OCI-LY3 (cell line): ENCODE measurements around the gene EIPR1.

ENCODE experiments used
- H2AFZ ChIP-seq: fragments of 200-600, 300-600 bp; shearing (Covaris generic); 2 replicates; pipeline ENCODE4 v1.6.0; 2014; ENCODE audit warnings: antibody characterized with exemption, low read depth, low read length
- H3K27ac ChIP-seq: fragments of 200-600, 300-600 bp; sonication (generic); 2 replicates; pipeline ENCODE4 v1.5.1; 2014; ENCODE audit warnings: mild to moderate bottlenecking, low read length, moderate library complexity, mixed read lengths
- H3K27me3 ChIP-seq: fragments of 200-600, 300-600 bp; sonication (generic); 2 replicates; pipeline ENCODE4 v1.6.1; 2014; ENCODE audit warnings: low read depth, low read length, mixed read lengths
- H3K36me3 ChIP-seq: fragments of 200-600, 300-600 bp; sonication (generic); replicated peaks from 2 replicates; pipeline ENCODE3; 2014; ENCODE audit warnings: low read depth, low read length, mixed read lengths
- H3K4me1 ChIP-seq: fragments of 300-600, 200-600 bp; sonication (generic); 2 replicates; pipeline ENCODE4 v1.6.1; 2014; ENCODE audit warnings: low read length, mixed read lengths
- H3K4me2 ChIP-seq: fragments of 200-600, 300-600 bp; sonication (generic); 2 replicates; pipeline ENCODE4 v1.6.1; 2014; ENCODE audit warnings: low read length, mixed read lengths
- H3K4me3 ChIP-seq: fragments of 300-600, 200-600 bp; sonication (generic); 2 replicates; pipeline ENCODE4 v1.5.1; 2014; ENCODE audit warnings: antibody characterized with exemption, mild to moderate bottlenecking, low read length, moderate library complexity
- H3K79me2 ChIP-seq: fragments of 300-600, 200-600 bp; shearing (Covaris generic); 2 replicates; pipeline ENCODE4 v1.6.1; 2014; ENCODE audit warnings: mild to moderate bottlenecking, low read length, mixed read lengths
- H3K9ac ChIP-seq: fragments of 300-600, 200-600 bp; shearing (Covaris generic); 2 replicates; pipeline ENCODE4 v1.6.0; 2014; ENCODE audit warnings: mild to moderate bottlenecking, low read length, moderate library complexity
- H3K9me3 ChIP-seq: fragments of 200-600, 300-600 bp; shearing (Covaris generic); 2 replicates; pipeline ENCODE4 v1.6.1; 2014; ENCODE audit warnings: low read length, mixed read lengths; ENCODE audit not compliant: insufficient read depth
- H4K20me1 ChIP-seq: fragments of 200-600, 300-600 bp; sonication (generic); 2 replicates; pipeline ENCODE4 v1.6.1; 2016; ENCODE audit warnings: low read length, mixed read lengths; ENCODE audit not compliant: insufficient read depth
- EZH2phosphoT487 ChIP-seq: fragments of 200-600 bp; shearing (Covaris generic); IDR thresholded peaks from 2 replicates; pipeline ENCODE4 v1.6.1; 2018; ENCODE audit warnings: antibody characterized with exemption, mixed run types, low read depth
- TF ChIP-seq, protein P1 (sequence below): fragments of 200-600, 300-600 bp; sonication (generic); IDR thresholded peaks from 2 replicates; pipeline ENCODE4 v1.5.1; 2014; ENCODE audit warnings: antibody characterized with exemption, low read length, low read depth

Gene EIPR1

DNA sequence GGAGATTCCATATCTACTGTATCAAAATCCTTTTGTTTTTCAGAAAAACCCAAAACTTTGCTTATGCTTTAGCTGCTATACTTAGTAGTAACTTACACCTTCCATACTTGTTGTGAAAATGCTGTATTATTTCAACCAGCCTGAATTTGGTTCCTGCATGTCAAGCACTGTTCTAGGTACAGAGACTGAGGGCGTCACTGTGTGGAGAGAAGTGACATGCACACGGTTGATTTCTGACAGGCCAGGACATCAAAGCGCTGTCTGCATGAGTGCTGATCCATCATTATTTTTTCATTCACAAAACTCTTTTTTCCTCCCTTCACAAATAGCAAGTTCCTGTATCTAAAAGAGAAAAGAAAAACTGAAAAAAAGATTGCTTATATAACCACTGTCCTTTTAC, 33.5 kb upstream of the EIPR1 start:
- H3K4me3 ChIP-seq: no peak overlapping the region
- H2AFZ ChIP-seq: no peak overlapping the region
- no peak for TF ChIP-seq EZH2phosphoT487
- TF ChIP-seq, protein P1, sequence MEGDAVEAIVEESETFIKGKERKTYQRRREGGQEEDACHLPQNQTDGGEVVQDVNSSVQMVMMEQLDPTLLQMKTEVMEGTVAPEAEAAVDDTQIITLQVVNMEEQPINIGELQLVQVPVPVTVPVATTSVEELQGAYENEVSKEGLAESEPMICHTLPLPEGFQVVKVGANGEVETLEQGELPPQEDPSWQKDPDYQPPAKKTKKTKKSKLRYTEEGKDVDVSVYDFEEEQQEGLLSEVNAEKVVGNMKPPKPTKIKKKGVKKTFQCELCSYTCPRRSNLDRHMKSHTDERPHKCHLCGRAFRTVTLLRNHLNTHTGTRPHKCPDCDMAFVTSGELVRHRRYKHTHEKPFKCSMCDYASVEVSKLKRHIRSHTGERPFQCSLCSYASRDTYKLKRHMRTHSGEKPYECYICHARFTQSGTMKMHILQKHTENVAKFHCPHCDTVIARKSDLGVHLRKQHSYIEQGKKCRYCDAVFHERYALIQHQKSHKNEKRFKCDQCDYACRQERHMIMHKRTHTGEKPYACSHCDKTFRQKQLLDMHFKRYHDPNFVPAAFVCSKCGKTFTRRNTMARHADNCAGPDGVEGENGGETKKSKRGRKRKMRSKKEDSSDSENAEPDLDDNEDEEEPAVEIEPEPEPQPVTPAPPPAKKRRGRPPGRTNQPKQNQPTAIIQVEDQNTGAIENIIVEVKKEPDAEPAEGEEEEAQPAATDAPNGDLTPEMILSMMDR: no peak
- no peak overlapping the region for H3K4me2 ChIP-seq
- H3K79me2 ChIP-seq: peaks cover 58% of the 10 kb centered on the region
- no peaks in the 10 kb centered on the region for H4K20me1 ChIP-seq
- peaks cover 50% of the 10 kb centered on the region for H3K36me3 ChIP-seq
- H3K9me3 ChIP-seq: no peaks in the 10 kb centered on the region
- H3K9ac ChIP-seq: no peak overlapping the region
- no peaks in the 10 kb centered on the region for H3K27me3 ChIP-seq
- H3K4me1 ChIP-seq: peaks cover 25% of the 10 kb centered on the region
- H3K27ac ChIP-seq: 0 out of 2 replicates have a peak overlapping the region, but pooled peaks have one; percentile 1

DNA sequence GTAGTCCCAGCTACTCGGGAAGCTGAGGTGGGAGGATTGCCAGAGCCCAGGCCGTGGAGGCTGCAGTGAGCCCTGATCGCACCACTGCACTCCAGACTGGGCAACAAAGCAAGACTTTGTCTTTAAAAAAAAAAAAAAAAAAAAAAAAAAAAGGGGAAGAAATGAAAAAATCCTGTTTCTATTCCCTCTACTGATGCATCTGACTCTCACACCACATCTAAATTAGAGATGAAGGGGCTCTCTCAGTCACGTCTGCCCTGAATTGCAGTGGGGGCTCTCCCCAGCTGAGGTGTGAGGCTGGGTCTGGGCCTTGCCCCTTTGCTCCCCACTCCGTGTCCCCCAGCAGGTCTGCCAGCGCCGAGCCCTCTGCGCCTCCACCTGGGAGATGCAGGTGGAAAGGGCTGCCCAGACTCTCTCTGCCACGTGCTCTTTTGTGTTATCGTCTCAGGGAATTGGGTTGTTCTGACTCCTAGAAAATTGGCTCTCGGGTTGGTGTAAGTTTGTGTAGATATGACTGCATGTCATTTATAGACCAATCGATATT, 32.1 kb upstream of the EIPR1 start:
- peak overlapping the region; percentile 87 for H3K27ac ChIP-seq
- H3K4me1 ChIP-seq: peaks cover 34% of the 10 kb centered on the region
- H2AFZ ChIP-seq: no peak overlapping the region
- H3K79me2 ChIP-seq: peaks cover 65% of the 10 kb centered on the region
- H3K27me3 ChIP-seq: no peaks in the 10 kb centered on the region
- H3K9me3 ChIP-seq: no peaks in the 10 kb centered on the region
- TF ChIP-seq EZH2phosphoT487: no peak
- TF ChIP-seq, protein P1: no peak
- H3K4me3 ChIP-seq: peak overlapping the region; percentile 34; the same call in 1 of the 2 replicates
- peaks cover 58% of the 10 kb centered on the region for H3K36me3 ChIP-seq
- H3K4me2 ChIP-seq: peak overlapping the region; percentile 60
- peak overlapping the region; percentile 43; the same call in 1 of the 2 replicates for H3K9ac ChIP-seq
- no peaks in the 10 kb centered on the region for H4K20me1 ChIP-seq

DNA sequence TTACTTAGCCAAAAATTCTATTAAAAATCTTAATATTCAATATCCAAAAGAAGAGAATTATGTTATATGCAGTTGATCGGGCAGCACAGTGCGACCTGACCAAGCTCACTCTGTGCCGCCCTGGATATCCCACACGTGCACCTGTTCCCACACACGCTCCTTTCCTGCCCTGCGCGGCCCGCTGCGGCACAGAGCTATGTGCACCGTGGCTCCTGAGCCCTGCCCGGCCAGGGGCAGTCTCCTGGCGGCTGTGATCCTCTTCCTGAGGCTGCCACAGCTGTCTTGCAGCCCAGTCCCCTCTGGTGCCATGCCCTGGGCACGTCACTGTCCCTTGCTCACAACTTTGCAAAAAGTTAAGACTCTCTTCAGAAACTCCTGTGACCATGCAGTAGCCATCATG, 31.2 kb upstream of the EIPR1 start:
- H3K4me2 ChIP-seq: 0 out of 2 replicates have a peak overlapping the region, but pooled peaks have one; percentile 60
- H3K4me3 ChIP-seq: no peak overlapping the region
- peak overlapping the region; percentile 87 for H3K27ac ChIP-seq
- peaks cover 43% of the 10 kb centered on the region for H3K4me1 ChIP-seq
- peaks cover 68% of the 10 kb centered on the region for H3K79me2 ChIP-seq
- H4K20me1 ChIP-seq: no peaks in the 10 kb centered on the region
- H3K9ac ChIP-seq: no peak overlapping the region
- peaks cover 55% of the 10 kb centered on the region for H3K36me3 ChIP-seq
- no peaks in the 10 kb centered on the region for H3K27me3 ChIP-seq
- no peak overlapping the region for H2AFZ ChIP-seq
- TF ChIP-seq EZH2phosphoT487: no peak
- TF ChIP-seq, protein P1: no peak
- H3K9me3 ChIP-seq: no peaks in the 10 kb centered on the region

DNA sequence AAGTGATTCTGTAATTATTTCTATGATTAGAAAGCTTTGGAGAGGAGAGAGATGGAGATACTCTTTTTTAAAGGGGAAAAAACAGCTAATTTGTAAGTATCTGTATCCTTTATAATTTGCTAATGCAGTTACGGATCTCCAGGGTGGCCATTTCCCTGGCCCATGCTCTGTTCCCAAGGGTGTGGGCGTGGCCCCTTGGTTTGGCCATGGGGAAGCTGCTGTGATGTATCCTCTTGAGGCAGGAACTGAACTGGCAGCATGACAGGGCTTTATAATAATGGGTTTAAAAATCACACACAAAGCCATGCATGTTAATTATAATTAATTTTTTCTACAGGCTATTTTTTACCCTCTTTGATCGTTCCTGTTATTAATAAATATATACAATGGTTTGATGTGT, 28.9 kb upstream of the EIPR1 start:
- peaks cover 55% of the 10 kb centered on the region for H3K4me1 ChIP-seq
- 0 out of 2 replicates have a peak, but pooled peaks cover 4% of the 10 kb centered on the region for H3K9me3 ChIP-seq
- TF ChIP-seq, protein P1: no peak
- no peak for TF ChIP-seq EZH2phosphoT487
- H4K20me1 ChIP-seq: no peaks in the 10 kb centered on the region
- H3K27ac ChIP-seq: no peak overlapping the region
- H3K9ac ChIP-seq: no peak overlapping the region
- no peak overlapping the region for H3K4me3 ChIP-seq
- peaks cover 61% of the 10 kb centered on the region for H3K79me2 ChIP-seq
- no peaks in the 10 kb centered on the region for H3K27me3 ChIP-seq
- H3K36me3 ChIP-seq: peaks cover 64% of the 10 kb centered on the region
- no peak overlapping the region for H2AFZ ChIP-seq
- H3K4me2 ChIP-seq: no peak overlapping the region
